CD14-positive monocyte (primary cell): ENCODE results near the gene KIF21B. TPM values are rescaled to one million over a fixed set of nuclear protein-coding genes. Genes with fewer than 3 reads are reported as not detected.

Source experiments
- DNase-seq, 3 donors: peaks; one replicate each; pipeline ENCODE4 v3.0.0-alpha.2; 2011 to 2022
- H2AFZ ChIP-seq: 2 replicates; pipeline ENCODE4 v1.6.0; 2012; ENCODE audit warnings: mild to moderate bottlenecking, low read depth, low read length, inconsistent platforms; ENCODE audit not compliant: insufficient read depth, poor library complexity, severe bottlenecking
- H3K27ac ChIP-seq, 2 donors: 1 replicate in 1 of 2; 2 replicates in 1 of 2; pipeline ENCODE4 v1.5.1; 2012 to 2013; ENCODE audit warnings: low read length in 2 of 2, control low read depth in 1 of 2, inconsistent platforms in 1 of 2, low read depth in 1 of 2, mild to moderate bottlenecking in 1 of 2
- H3K27me3 ChIP-seq, 2 donors: one replicate each; pipeline versions ENCODE4 v1.6.0 to v1.6.1; 2011 to 2013; ENCODE audit warnings: low read length in 2 of 2; ENCODE audit not compliant: control insufficient read depth in 2 of 2, insufficient read depth in 2 of 2
- H3K36me3 ChIP-seq, 2 donors: replicated peaks in 1 of 2; 1 replicate in 1 of 2; 2 replicates in 1 of 2; pipeline versions ENCODE4 v1.5.1 to v1.6.1; 2012 to 2013; ENCODE audit warnings: low read length in 2 of 2, control low read depth in 1 of 2, inconsistent platforms in 1 of 2, mild to moderate bottlenecking in 1 of 2; ENCODE audit not compliant: insufficient read depth in 2 of 2, control insufficient read depth in 1 of 2
- H3K4me1 ChIP-seq, 2 donors: 1 replicate in 1 of 2; 2 replicates in 1 of 2; pipeline versions ENCODE4 v1.5.1 to v1.6.1; 2012 to 2013; ENCODE audit warnings: low read length in 2 of 2, control low read depth in 1 of 2, inconsistent platforms in 1 of 2, mild to moderate bottlenecking in 1 of 2, moderate library complexity in 1 of 2; ENCODE audit not compliant: insufficient read depth in 2 of 2, control insufficient read depth in 1 of 2
- H3K4me2 ChIP-seq: replicated peaks from 2 replicates; pipeline ENCODE3; 2012; ENCODE audit warnings: low read length, moderate library complexity, mild to moderate bottlenecking; ENCODE audit not compliant: poor library complexity, severe bottlenecking; ENCODE audit errors: extremely low read depth
- H3K4me3 ChIP-seq, 3 experiments: fragments of 200-600 bp in 1 of 3; sonication (generic) in 1 of 3; replicated peaks in 1 of 3; 1 replicate in 2 of 3; 2 replicates in 1 of 3; pipeline ENCODE4 v1.5.1; 2011 to 2013; ENCODE audit warnings: low read length in 3 of 3, mild to moderate bottlenecking in 3 of 3, control low read depth in 2 of 3, low read depth in 2 of 3, inconsistent platforms in 1 of 3, moderate library complexity in 1 of 3
- H3K79me2 ChIP-seq: 2 replicates; pipeline ENCODE4 v1.6.0; 2012; ENCODE audit warnings: mild to moderate bottlenecking, control low read depth, inconsistent platforms, low read length, moderate library complexity; ENCODE audit not compliant: insufficient read depth
- H3K9ac ChIP-seq: 2 replicates; pipeline ENCODE4 v1.6.0; 2017; ENCODE audit warnings: low read length, mild to moderate bottlenecking; ENCODE audit not compliant: insufficient read depth, poor library complexity, severe bottlenecking
- H3K9me3 ChIP-seq, 2 donors: replicated peaks in 1 of 2; 1 replicate in 1 of 2; 2 replicates in 1 of 2; pipeline versions ENCODE4 v1.5.1 to v1.6.1; 2012 to 2013; ENCODE audit warnings: low read length in 2 of 2, control low read depth in 1 of 2; ENCODE audit not compliant: control insufficient read depth in 1 of 2, insufficient read depth in 1 of 2
- H4K20me1 ChIP-seq: 2 replicates; pipeline ENCODE4 v1.6.0; 2012; ENCODE audit warnings: mild to moderate bottlenecking, low read length, control low read depth, moderate library complexity; ENCODE audit not compliant: insufficient read depth
- H3K27ac Mint-ChIP-seq, 7 donors: one replicate each; pipeline ENCODE4 v1.8.0; 2020; ENCODE audit warnings: mild to moderate bottlenecking in 7 of 7, mixed read lengths in 7 of 7, moderate library complexity in 6 of 7, inconsistent platforms in 2 of 7
- H3K27me3 Mint-ChIP-seq, 3 donors: one replicate each; pipeline ENCODE4 v1.8.0; 2021 to 2022; ENCODE audit warnings: low read depth in 3 of 3, mild to moderate bottlenecking in 3 of 3, mixed read lengths in 3 of 3, moderate library complexity in 3 of 3, inconsistent platforms in 1 of 3
- H3K36me3 Mint-ChIP-seq, 2 donors: one replicate each; pipeline ENCODE4 v1.8.0; 2020; ENCODE audit warnings: mixed read lengths in 2 of 2, inconsistent platforms in 1 of 2, mild to moderate bottlenecking in 1 of 2
- H3K4me1 Mint-ChIP-seq: one replicate; pipeline ENCODE4 v1.8.0; 2020; ENCODE audit warnings: mild to moderate bottlenecking, mixed read lengths
- H3K4me3 Mint-ChIP-seq, 2 donors: one replicate each; pipeline ENCODE4 v1.8.0; 2020; ENCODE audit warnings: mild to moderate bottlenecking in 2 of 2, mixed read lengths in 2 of 2, moderate library complexity in 1 of 2
- H3K9me3 Mint-ChIP-seq, 7 donors: one replicate each; pipeline ENCODE4 v1.8.0; 2020 to 2022; ENCODE audit warnings: mixed read lengths in 7 of 7, mild to moderate bottlenecking in 6 of 7, moderate library complexity in 6 of 7, inconsistent platforms in 2 of 7
- WGBS: methylation state at CpG from one replicate; pipeline ENCODE4 v1.1.5; 2013; ENCODE audit warnings: missing lambda C conversion rate; ENCODE audit not compliant: insufficient coverage; 5-methylcytosine and 5-hydroxymethylcytosine counted together
- intact Hi-C, 2 donors: fragments of 100-400 bp; cut with micrococcal nuclease; formaldehyde crosslinking; loops; one replicate each; pipeline versions ENCODE4 v1.15.0 to v1.15.1; 2023
- polyA plus RNA-seq, 3 donors: library from polyadenylated mRNA; depleted of rRNA in 1 of 3; unstranded in 2 of 3; stranded (reverse) in 1 of 3; fragments of 300-500 nt in 2 of 3; fragments of >200 nt in 1 of 3; fragmentation: Illumina TruSeq in 2 of 3; gene quantifications; 1 replicate in 2 of 3; 2 replicates in 1 of 3; pipeline ENCODE4 v1.2.3, GENCODE V29; 2012 to 2021
- TF ChIP-seq, protein P1 (sequence below): fragments of 200-600 bp; IDR thresholded peaks from one replicate; pipeline ENCODE4 v1.8.0; 2022; ENCODE audit warnings: antibody characterized with exemption, mild to moderate bottlenecking

Gene KIF21B
- polyA plus RNA-seq, 3 donors, result 0.18 to 9.8 (median 0.30) TPM

DNA sequence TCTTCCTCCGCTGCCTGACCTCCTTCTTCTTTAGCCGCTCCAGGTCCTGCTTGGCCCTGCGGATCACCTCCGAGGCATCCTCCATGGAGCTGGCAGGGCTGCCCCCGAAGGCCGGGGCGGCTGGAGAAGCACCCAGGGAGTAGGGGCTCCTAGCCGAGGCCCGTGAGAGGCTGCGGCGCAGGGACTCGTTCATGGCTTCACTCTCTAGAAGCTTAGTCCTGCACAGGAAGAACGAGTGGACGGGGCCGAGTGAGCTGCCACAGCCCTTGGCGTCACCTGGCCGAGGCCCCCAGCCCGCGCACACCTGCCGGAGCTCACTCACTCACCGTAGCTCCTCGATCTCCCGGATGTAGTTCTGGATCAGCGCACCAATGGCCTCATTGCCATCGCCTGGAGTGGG is 23.1 kb downstream of the KIF21B start:
- 96% methylated on average over 25 of the region's 25 CpGs for WGBS
- TF ChIP-seq, protein P1, sequence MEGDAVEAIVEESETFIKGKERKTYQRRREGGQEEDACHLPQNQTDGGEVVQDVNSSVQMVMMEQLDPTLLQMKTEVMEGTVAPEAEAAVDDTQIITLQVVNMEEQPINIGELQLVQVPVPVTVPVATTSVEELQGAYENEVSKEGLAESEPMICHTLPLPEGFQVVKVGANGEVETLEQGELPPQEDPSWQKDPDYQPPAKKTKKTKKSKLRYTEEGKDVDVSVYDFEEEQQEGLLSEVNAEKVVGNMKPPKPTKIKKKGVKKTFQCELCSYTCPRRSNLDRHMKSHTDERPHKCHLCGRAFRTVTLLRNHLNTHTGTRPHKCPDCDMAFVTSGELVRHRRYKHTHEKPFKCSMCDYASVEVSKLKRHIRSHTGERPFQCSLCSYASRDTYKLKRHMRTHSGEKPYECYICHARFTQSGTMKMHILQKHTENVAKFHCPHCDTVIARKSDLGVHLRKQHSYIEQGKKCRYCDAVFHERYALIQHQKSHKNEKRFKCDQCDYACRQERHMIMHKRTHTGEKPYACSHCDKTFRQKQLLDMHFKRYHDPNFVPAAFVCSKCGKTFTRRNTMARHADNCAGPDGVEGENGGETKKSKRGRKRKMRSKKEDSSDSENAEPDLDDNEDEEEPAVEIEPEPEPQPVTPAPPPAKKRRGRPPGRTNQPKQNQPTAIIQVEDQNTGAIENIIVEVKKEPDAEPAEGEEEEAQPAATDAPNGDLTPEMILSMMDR, result no peak
- Histone ChIP-seq H3K9ac (no peak overlapping the region), H2AFZ (no peak overlapping the region), H3K4me1 (no peaks in the 10 kb centered on the region), H3K27ac (no peak overlapping the region), H3K4me3 (no peak overlapping the region), H3K36me3 (peaks cover 88 to 100% of the 10 kb centered on the region in 2 donors), H3K9me3 (no peaks in the 10 kb centered on the region), H4K20me1 (peaks cover 17% of the 10 kb centered on the region), H3K4me2 (no peak overlapping the region), H3K27me3 (no peaks in the 10 kb centered on the region), H3K79me2 (no peaks in the 10 kb centered on the region)
- Mint-ChIP-seq H3K4me3 (no peak overlapping the region), H3K9me3 (no peaks in the 10 kb centered on the region), H3K36me3 (peaks cover 60 to 83% of the 10 kb centered on the region in 2 donors), H3K27ac (no peak overlapping the region), H3K27me3 (no peaks in the 10 kb centered on the region), H3K4me1 (no peaks in the 10 kb centered on the region)
- no peak for DNase-seq
- intact Hi-C loops, result no loop called here

DNA sequence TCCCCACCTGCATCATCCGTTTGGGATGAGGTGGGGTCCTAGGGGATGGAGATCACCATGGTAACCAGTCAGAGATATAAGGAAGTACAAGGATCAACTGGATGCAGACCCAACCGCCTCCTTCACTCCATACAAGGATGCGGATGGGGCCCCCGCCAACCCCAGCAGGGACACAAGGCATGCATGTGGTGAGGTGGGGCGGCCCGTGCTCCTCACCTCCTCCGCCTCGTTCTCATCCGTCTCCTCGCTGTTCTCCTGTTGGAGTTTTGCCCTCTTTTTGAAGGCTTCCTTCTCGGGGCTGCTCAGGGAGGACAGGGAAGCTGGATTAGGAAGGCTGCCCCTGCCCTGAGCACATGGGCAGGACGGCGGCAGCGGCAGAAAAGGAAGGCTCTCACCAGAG is 23.8 kb downstream of the KIF21B start:
- no peaks in the 10 kb centered on the region for H3K4me1 Mint-ChIP-seq
- Histone ChIP-seq H3K4me3 (no peak overlapping the region), H3K4me2 (no peak overlapping the region), H3K27me3 (no peaks in the 10 kb centered on the region), H2AFZ (no peak overlapping the region), H3K9me3 (no peaks in the 10 kb centered on the region), H3K36me3 (peaks cover 87 to 100% of the 10 kb centered on the region in 2 donors), H3K79me2 (no peaks in the 10 kb centered on the region), H4K20me1 (peaks cover 10% of the 10 kb centered on the region), H3K9ac (no peak overlapping the region), H3K4me1 (no peaks in the 10 kb centered on the region), H3K27ac (no peak overlapping the region)
- H3K9me3 Mint-ChIP-seq, result no peaks in the 10 kb centered on the region
- TF ChIP-seq, protein P1, result no peak
- peaks cover 68 to 81% of the 10 kb centered on the region in 2 donors for H3K36me3 Mint-ChIP-seq
- H3K27me3 Mint-ChIP-seq, result no peaks in the 10 kb centered on the region
- no peak overlapping the region for H3K4me3 Mint-ChIP-seq
- 96% methylated on average over 8 of the region's 14 CpGs for WGBS
- peak overlapping the region in 1 of 7 donors; percentile 27 for H3K27ac Mint-ChIP-seq
- intact Hi-C loops, result no loop called here
- no peak for DNase-seq
